Measurements from ENCODE around the gene RBM4B.
A peak's percentile ranks its signal among the peaks of the same experiment; 100 is the strongest.

The RBM4B gene

GRCh38 chr11:66705587-66706335 is 28.1 kb upstream of the RBM4B start:
- no peak for DNase-seq

GRCh38 chr11:66704659-66705360 is 27.1 kb upstream of the RBM4B start:
- DNase-seq: no peak

GRCh38 chr11:66701432-66702240 is 23.9 kb upstream of the RBM4B start:
- DNase-seq: no peak

GRCh38 chr11:66700742-66701141 is 23.1 kb upstream of the RBM4B start:
- DNase-seq: no peak

- no peak for DNase-seq
These were observed 22.6 kb upstream of the RBM4B start for GRCh38 chr11:66700337-66700736.

GRCh38 chr11:66698491-66698890 is 20.8 kb upstream of the RBM4B start:
- DNase-seq: no peak

GRCh38 chr11:66697988-66698387 is 20.3 kb upstream of the RBM4B start:
- no peak for DNase-seq

- DNase-seq: no peak
These were observed 18.5 kb upstream of the RBM4B start for GRCh38 chr11:66696146-66696545.

- DNase-seq: peak; percentile 94
These were observed 17.1 kb upstream of the RBM4B start for GRCh38 chr11:66694732-66695207.

GRCh38 chr11:66694056-66694410 is 16.3 kb upstream of the RBM4B start:
- DNase-seq: no peak

GRCh38 chr11:66693356-66694055 is 15.8 kb upstream of the RBM4B start:
- no peak for DNase-seq

- no peak for DNase-seq
These were observed 15.2 kb upstream of the RBM4B start for GRCh38 chr11:66692871-66693331.

GRCh38 chr11:66692446-66692845 is 14.8 kb upstream of the RBM4B start:
- no peak for DNase-seq

GRCh38 chr11:66691311-66691980 is 13.8 kb upstream of the RBM4B start:
- no peak for DNase-seq

GRCh38 chr11:66689661-66690590 is 12.2 kb upstream of the RBM4B start:
- no peak for DNase-seq

- no peak for DNase-seq
These were observed 11.2 kb upstream of the RBM4B start for GRCh38 chr11:66688561-66689534.

- no peak for DNase-seq
These were observed 10.2 kb upstream of the RBM4B start for GRCh38 chr11:66687831-66688281.

- no peak for DNase-seq
These were observed 9.4 kb upstream of the RBM4B start for GRCh38 chr11:66686801-66687750.

Data from suppressor macrophage treated with lipopolysaccharide for 4 hours (primary cell).